ENCODE data around the gene AP2M1. TPM values are rescaled to one million over a fixed set of nuclear protein-coding genes. Genes with fewer than 3 reads are reported as not detected.
"Not testable (repeated sequence)": the region's sequence is repeated elsewhere in the genome, so short reads cannot be mapped to it uniquely, and the experiment has no call there.

AP2M1 gene
- total RNA-seq: 161 TPM

DNA sequence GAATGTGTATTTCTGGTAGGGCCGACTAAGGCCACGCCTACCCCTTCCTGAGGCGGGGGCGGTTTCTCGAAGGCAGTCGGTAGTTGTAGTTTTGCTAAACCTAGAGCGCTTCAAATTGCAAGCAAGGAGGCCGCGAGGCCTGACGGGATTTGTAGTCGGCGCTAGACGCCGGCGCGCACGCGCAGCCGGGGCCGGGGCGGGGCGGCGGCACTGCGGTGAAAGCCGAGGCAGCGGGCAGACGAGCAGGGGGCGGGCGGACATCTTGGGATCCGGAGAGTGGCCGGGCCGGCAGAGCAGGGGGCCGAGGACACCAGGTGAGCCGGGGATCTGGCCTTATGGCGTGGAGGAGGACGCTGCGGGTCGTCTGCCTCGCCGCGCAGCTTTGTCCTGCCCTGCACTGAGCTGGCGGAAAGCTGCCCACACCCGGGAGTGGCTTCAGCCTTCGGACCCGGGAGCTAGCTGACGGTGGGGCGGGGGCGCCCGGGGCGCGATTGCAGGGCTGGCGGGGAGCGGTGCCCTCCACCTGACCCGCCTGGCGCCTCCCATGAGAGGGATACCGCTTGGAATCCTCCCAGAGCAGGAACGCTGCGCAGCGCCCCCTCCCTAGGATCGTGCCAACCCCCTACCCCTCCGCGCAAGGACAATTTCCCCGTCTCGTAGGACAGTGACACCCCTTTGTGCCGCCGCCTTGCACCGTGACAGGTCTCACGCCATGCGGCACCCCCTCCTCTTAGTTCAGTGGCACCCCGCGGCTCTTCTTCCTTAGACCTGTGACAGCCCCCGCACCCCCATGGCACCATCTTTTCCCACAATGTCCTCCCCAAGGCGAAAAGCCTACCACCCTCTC lies at the start of gene AP2M1:
AP2M1 (plus strand) TSS at position 210 of the 847 bp plus-strand sequence. CDS start 2,139 bp downstream, outside the sequence.
- peak; percentile 99 for DNase-seq

DNA sequence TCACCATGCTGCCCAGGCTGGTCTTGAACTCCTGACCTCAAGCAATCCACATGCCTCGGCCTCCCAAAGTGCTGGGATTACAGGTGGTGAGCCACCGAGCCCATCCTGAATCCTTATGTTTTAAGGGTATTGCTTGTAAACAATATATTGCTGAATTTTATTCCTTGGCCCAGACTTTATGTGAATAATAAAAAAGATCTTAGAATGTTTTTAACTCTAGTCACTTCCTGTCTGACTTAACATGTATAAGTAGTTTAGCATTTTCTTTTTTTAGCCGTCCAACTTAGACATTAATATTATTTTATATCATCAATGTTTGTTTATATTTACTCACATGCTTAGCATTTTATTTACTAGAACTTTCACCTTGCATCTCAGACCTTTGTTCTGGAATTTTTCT lies 48.6 kb upstream of the AP2M1 start:
- no peak for DNase-seq

DNA sequence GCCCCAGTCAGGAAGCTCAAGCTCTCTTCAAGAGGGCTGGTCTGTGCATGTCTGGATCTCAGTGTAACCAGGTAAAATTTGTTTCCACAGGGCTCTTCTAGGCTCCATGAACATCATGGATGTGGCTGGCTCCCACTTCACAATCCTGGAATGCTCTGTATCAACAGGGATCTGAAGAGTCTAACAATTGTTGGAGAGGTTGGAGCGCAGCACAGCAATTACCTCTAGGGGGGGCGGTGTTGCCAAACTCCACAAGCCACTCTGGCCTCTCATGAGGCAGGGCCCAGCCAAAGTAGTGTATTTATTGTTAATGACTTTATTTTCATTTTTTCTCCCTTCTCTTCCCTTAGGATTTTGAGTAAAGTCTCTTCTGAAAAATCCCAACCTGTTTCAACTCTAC lies 45.6 kb upstream of the AP2M1 start:
- DNase-seq: peak; percentile 27

DNA sequence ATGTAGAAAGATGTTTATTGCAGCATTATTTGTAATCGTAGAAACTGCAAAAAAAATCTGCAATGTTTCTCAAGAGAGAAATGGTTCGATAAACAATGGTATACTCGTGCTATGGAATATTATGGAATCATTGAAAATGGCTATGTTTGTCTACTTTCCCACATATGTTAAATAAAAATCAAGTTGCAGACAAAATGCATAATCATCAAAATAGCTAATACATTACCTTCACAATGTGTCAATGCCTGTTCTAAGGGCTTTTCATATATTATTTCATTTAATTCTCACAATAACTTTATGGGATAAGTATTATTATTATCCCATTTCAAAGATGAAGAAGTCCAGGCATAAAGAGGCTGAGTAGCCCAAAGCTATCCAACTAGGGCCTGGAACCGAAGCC lies 41.7 kb upstream of the AP2M1 start:
- DNase-seq: no peak

DNA sequence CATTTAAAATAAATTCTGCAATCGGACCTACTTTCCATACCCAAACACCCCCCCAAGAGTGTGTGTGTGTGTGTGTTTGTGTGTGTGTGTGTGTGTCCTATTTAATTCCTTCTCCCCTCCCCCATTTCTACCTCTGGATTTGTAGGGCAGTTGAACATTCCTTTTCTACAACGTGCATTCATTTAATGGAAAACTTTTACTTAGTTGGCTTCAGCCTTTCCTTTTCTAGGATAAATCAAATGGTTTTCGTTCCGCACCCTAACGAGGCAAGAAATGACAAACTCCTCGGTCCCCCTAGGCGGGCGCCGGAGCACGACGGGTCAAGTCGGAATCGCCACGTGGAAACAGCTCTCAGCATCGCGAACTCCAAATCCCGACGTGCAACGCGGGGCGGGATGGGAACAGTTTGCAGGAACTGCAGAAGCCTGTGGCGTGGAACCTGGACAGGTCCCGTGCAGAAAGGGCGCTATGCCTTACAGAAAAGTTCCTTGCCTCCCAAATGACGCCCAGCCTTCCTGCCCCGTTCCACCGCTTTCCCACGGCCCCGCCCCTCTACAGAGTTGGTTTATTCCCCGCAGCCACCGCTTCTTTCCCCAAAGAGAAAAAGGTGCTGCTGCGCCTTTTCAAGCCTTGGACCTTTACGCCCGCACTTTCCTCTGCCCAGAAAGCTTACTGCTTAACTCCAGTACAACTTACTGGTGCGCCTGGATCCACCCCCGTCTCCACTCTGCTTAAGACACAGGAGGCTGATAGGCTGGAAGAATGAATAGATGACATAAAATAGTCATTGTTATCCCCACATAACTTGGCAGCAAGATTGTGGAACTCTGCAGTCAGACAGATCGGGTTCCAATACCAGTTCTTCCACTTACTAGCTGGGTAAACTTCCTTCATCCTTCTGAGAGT lies 40.6 kb upstream of the AP2M1 start:
- peak; percentile 93 for DNase-seq

DNA sequence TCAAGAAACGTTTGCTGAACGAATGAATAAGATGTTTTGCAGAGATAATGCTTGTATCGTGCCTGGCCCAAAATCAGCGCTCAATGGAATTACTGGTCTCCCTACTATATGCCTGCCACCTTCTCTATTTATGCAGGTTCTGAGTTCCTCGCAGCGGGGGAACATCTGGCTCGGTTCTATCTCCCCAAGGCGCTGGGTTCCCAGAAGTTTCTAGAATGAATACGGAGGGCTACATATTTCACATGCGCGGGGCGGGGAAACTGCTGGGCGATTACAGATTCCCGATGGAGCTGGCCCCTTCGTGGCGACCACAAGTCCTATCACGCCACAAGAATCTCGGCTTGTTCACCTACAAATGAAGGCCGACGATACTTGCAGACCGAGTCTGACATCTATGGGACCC lies 39.9 kb upstream of the AP2M1 start:
- DNase-seq: no peak

DNA sequence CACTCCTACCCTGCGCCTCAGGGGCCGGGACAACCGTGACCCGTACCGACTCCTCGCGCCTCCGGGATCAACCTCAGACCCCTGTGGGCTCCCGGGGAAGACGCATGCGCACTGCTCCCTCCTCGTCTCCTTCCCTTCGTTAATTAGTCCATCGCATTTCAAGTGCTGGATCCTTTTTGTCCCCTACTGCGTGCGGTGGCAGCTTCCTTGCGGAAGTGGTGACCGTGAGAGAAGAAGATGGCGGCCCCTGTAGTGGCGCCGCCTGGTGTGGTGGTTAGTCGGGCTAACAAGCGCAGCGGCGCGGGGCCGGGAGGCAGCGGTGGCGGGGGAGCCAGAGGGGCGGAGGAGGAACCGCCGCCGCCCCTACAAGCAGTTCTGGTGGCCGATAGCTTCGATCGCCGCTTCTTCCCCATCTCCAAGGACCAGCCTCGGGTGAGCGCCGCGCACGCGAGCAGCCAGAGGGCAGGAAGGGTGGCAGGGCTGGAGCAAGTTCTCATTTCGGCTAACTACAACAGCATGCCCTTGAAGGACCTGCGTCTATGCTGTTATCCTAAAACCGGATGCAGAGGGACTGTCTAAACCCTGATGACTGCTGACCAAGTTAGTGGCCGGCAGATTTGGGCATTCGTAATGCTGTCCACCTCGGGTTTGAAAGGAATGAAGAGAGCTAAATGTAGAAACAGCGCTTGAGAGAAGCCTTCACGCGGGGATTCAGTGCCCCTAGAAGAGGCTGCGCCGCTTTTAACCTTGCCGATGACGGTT lies 39.3 kb upstream of the AP2M1 start, which contains the start of gene EIF2B5:
EIF2B5 (plus strand) TSS at position 210 of the 762 bp plus-strand sequence; CDS start at position 238, 28 bp downstream.
- peak; percentile 98 for DNase-seq

DNA sequence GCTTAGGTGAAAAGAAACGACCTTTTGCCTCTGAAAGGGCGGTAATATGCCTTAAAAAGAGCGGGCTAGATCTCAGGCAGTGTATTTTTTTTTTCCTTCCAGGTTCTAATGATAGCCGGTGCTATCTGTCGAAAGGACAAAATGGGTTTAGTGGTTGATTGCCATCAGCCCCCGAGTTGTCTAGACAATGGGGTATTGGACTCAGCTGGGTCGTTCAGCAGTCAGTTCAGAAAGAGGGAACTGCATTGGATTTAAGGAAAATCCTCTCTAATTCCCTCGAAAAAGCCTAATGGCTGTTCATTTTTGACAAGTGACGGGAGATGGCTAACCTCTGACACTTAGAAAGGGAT lies 38.8 kb upstream of the AP2M1 start:
- DNase-seq: no peak

DNA sequence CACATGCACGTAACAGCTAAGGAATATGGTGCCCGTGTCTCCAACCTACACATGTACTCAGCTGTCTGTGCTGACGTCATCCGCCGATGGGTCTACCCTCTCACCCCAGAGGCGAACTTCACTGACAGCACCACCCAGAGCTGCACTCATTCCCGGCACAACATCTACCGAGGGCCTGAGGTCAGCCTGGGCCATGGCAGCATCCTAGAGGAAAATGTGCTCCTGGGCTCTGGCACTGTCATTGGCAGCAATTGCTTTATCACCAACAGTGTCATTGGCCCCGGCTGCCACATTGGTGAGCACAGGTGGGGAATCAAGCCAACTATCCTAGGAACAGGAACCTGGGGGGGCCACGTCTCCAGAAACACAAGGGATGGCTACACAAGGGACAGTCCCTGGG lies 34.2 kb upstream of the AP2M1 start:
- no peak for DNase-seq

DNA sequence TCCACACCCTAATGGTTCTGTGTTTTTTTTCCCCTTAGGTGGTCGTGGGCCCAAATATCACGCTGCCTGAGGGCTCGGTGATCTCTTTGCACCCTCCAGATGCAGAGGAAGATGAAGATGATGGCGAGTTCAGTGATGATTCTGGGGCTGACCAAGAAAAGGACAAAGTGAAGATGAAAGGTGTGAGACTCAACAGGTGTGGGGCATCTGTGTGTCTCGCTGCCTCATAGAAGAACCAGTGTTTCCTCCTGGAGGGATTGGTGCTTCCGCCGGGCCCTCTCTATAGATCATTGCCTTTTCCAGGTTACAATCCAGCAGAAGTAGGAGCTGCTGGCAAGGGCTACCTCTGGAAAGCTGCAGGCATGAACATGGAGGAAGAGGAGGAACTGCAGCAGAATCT lies 32.5 kb upstream of the AP2M1 start:
- DNase-seq: no peak

DNA sequence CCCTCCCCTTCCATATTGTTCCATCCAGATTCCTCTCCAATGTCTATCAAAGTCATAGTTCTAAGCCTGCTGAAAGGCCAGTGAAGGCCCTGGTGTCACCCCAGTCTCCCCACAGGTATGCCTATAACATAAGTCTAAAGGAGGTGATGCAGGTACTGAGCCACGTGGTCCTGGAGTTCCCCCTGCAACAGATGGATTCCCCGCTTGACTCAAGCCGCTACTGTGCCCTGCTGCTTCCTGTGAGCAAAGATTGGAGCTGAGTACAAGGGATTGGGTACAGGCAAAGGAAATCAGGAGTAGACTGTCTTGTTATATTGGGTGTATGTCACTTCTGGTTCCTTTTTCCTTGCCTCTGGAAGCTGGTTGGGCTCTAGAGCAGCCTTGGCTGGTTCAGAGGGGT lies 31.3 kb upstream of the AP2M1 start:
- DNase-seq: no peak

DNA sequence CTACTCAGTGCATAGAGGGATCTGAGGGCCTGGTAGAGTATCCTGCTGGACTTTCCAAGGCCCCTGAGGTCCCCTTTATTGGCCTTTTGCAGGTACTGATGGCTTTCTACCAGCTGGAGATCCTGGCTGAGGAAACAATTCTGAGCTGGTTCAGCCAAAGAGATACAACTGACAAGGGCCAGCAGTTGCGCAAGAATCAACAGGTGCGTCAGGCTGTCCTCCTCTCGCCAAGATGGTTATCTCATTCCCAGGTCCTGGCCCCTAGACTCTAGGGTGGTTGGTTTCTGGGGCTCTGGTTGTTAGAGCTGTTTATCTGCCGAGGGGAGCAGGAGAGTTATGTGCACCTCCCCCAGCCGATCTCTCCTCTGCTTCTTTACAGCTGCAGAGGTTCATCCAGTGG lies 30.1 kb upstream of the AP2M1 start:
- no peak for DNase-seq

DNA sequence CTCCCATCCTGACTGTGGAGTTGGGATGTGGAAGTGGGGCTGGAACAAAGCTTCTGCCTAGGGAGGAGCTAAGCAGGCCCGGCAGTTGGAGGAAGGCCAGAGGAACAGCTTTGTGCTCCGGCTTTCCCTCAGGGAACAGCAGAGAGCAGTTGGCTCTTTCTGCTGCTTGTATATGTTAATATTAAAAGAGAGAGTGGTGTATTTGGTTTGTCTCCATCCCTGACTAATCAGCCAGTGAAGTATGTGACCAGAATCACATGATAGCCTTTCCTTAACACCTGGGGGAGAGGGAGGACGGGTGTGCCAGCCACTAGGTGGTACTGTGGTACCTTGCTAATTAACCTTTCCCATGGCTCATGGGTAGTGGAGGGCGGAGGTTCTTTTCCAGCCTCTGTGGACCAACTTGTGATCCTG lies 29.5 kb upstream of the AP2M1 start:
- DNase-seq: peak; percentile 80

DNA sequence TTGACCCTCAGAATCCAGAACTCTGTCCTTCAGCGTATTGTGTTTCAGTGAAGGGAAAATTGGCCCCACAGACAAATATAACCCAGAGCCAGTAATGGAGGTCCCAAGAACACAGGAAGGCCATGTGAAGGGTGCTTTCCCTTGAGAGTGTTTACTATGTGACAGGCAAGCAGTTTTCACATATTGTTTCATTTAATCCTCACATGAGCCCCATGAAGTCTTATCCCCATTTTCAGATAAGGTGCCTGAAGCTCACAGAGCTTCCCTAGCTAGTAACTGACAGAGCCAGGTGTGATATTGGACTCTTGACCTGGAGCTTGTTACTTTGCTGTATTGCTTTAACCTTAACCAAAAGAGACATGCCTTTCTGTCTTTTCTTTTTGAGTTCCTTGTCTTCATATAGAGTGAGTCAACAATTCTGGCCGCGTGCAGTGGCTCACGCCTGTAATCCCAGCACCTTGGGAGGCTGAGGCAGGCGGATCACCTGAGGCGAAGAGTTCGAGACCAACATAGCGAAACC lies 28.8 kb upstream of the AP2M1 start:
- no peak for DNase-seq

DNA sequence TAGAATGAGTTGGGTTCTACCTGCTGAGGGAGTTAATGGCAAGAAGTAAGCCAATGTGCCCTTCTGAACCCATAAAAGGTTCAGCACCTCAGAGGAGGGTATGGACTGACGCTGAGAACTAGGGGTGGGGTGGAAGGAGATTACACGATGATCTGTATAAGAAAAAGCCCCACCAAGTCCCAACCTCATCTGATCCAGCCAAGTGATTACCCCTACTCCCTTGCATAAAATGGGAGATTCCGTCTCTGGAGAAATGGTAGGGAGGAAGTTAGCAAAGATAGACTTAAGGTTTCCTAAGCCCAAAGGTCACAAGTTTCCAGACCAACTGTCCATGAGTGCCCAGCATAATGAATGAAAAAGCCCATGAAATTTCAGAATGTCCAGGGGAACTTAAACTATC lies 26.6 kb upstream of the AP2M1 start:
- DNase-seq: no peak

DNA sequence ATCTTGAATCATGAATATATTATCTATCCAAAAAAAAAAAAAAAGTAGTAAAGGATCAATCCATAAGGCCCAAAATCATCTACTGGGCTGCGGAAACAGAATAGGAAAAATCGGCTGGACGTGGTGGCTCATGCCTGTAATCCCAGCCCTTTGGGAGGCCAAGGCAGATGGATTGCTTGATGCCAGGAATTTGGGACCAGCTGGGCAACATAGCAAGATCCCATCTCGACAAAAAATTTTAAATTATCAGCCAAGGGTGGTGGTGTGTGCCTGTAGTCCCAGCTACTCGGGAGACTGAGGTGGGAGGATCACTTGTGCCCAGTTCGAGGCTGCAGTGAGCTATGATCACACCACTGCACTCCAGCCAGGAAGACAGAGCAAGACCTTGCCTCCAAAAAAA lies 25.5 kb upstream of the AP2M1 start:
- no peak for DNase-seq

DNA sequence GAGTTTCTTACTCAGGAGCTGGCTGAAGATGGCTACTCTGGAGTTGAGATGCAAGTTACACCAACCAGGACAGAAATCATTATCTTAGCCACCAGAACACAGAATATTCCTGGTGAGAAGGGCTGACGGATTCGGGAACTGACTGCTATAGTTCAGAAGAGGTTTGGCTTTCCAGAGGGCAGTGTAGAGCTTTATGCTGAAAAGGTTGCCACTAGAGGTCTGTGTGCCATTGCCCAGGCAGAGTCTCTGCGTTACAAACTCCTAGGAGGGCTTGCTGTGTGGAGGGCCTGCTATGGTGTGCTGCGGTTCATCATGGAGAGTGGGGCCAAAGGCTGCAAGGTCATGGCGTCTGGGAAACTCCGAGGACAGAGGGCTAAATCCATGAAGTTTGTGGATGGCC lies 24.9 kb upstream of the AP2M1 start:
- DNase-seq: not testable (repeated sequence)

DNA sequence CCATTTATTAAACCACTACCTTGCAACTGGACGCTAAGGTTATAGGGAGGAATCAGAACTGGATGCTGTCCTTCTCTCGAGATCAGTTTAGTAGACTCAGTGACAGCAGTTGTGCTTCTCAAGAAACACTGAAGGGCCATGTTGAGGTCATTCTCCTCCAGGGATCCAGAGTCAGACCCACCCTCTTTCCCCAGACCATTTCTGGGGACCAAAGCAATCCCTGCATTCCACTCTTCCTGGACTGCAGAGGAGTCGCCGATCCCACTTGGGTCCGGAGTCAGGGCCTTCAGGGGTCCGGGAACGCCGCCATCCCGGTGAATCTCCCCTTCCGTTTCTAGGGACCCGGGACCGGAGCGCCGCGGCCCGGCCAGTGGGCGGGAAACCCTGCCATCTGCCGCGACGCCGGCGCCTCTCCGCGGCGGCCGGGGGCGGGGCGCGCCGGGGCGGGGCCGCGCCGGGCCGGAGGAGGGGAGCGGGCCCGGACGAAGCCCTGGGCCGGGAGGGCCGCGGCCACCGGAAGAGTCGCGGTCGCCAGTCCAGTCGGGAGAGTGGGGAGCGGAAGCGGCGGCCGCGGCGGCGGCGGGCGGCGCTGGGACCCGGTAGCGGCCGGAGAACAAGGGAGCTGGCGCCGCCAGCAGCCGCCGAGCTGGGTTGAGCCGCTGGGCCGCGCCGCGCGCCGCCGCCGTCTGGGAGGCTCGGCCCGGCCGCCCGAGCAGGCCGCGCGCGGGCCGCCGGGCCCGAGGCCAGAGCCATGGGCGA lies 19.6 kb upstream of the AP2M1 start, which contains the start of gene DVL3:
DVL3 (plus strand) TSS at position 493 of the 759 bp plus-strand sequence; CDS start at position 752, 259 bp downstream.
- DNase-seq: peak; percentile 77

DNA sequence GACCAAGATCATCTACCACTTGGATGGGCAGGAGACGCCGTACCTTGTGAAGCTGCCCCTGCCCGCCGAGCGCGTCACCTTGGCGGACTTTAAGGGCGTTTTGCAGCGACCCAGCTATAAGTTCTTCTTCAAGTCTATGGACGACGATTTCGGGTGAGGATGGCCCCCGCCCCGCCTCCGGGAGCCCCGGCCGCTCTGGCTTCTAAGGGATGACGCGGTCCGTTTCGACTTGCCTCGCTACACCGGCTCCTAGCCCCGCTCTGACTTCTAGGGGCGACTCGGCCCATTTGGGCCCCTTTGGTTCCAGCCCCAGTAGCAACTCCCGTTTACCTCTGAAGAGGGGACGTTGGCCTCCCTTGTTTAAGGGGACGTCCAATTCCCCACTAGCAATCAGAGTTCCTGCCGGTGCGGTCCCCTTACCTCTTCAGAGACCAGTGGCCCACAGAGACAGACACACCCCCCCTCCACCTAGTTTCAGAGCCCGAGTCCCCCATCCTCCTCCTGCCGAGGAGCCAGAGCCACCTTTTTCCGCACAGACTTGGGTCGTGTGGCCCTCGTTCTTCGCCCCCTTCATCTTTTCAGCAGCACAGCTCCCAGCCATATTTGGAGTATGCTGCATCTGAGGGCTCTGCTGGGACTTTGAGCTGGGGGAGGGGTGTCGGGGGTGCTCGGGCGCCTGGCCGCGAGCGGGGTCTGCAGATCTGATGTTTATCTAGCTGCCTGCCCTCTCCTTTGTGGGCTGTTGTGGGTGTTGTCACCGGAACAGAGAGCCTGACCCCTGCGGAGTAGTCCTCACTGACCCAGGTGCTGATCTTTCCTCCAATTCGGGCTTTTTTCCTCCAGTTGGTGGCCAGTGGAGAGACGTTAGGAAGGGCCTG lies 18.8 kb upstream of the AP2M1 start:
- no peak for DNase-seq

DNA sequence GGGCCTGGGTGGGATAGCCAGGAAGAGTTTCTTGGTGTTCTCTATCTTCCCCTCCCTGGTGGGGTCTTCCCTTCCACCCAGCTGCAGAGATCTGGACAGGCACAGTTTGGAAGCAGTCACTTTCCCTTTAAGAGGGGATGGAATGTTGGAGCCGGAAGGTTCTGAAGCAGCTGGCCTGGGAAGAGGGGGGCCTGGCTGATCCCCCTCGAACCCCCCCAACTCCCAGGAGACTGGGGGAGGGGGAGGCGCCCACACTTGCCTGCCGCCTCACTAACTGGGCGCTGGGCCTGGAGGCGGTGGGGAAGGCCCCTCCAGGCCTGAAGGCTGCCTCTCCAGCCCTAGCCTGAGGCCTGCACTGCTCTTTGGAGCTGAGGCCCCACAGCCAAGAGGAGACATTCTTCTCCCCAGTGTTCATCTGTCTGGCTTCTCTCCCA lies 18.1 kb upstream of the AP2M1 start:
- peak; percentile 90 for DNase-seq
